H1 (cell line): ENCODE results near the gene IL10. TPM values are rescaled to one million over a fixed set of nuclear protein-coding genes. Genes with fewer than 3 reads are reported as not detected.

Experiments
- CTCF ChIA-PET: fragments of 300-600 bp; sonication (Branson Sonifier 250); formaldehyde crosslinking; loops from one replicate; lab custom pipeline; 2021; ENCODE audit not compliant: partially characterized antibody; lab: Charles Lee
- POLR2A ChIA-PET: fragments of 300-600 bp; sonication (Branson Sonifier 250); formaldehyde crosslinking; loops from one replicate; lab custom pipeline; 2021; ENCODE audit warnings: inconsistent platforms; ENCODE audit not compliant: partially characterized antibody; lab: Charles Lee
- DNase-seq, 2 experiments: peaks; one replicate each; pipeline versions ENCODE4 v3.0.0 to v3.0.0-alpha.2; 2010 to 2022; ENCODE audit warnings: low spot score in 2 of 2, low read depth in 1 of 2, mixed read lengths in 1 of 2
- FAIRE-seq: peaks from 2 replicates; lab custom pipeline; 2011; peaks lifted over from hg19 to GRCh38; lab: Jason Lieb, UNC
- H2AFZ ChIP-seq: 2 replicates; pipeline ENCODE4 v1.8.1; 2012; ENCODE audit warnings: low read length, inconsistent platforms
- H2AK5ac ChIP-seq: 2 replicates; pipeline ENCODE4 v1.6.1; 2013; ENCODE audit warnings: low read depth, low read length
- H2BK120ac ChIP-seq: replicated peaks from 2 replicates; pipeline ENCODE3; 2013; ENCODE audit warnings: low read depth, low read length, inconsistent platforms
- H2BK12ac ChIP-seq: 2 replicates; pipeline ENCODE4 v1.6.1; 2013; ENCODE audit warnings: low read depth, low read length
- H2BK15ac ChIP-seq: 2 replicates; pipeline ENCODE4 v1.6.1; 2013; ENCODE audit warnings: low read length
- H2BK20ac ChIP-seq: 2 replicates; pipeline ENCODE4 v1.6.1; 2013; ENCODE audit warnings: low read length
- H2BK5ac ChIP-seq: 2 replicates; pipeline ENCODE4 v1.6.1; 2013; ENCODE audit warnings: low read depth, low read length
- H3K14ac ChIP-seq: 2 replicates; pipeline ENCODE4 v1.6.1; 2013; ENCODE audit warnings: inconsistent platforms; ENCODE audit not compliant: insufficient read length
- H3K18ac ChIP-seq: 2 replicates; pipeline ENCODE4 v1.6.1; 2013; ENCODE audit warnings: low read length; ENCODE audit errors: extremely low read depth
- H3K23ac ChIP-seq: 2 replicates; pipeline ENCODE4 v1.6.1; 2013; ENCODE audit warnings: inconsistent platforms; ENCODE audit not compliant: insufficient read length
- H3K23me2 ChIP-seq: 2 replicates; pipeline ENCODE4 v1.6.1; 2013; ENCODE audit warnings: low read depth, low read length
- H3K27ac ChIP-seq: 2 replicates; pipeline ENCODE4 v1.6.1; 2011; ENCODE audit warnings: low read depth, low read length, inconsistent platforms
- H3K27me3 ChIP-seq, 4 experiments: replicated peaks in 1 of 4; 1 replicate in 1 of 4; 2 replicates in 3 of 4; pipeline versions ENCODE4 v1.6.1 to v1.8.1; 2011 to 2013; ENCODE audit warnings: low read length in 3 of 4, mild to moderate bottlenecking in 3 of 4, inconsistent platforms in 2 of 4, mixed read lengths in 2 of 4, moderate library complexity in 1 of 4; ENCODE audit not compliant: control insufficient read depth in 3 of 4, insufficient read depth in 3 of 4; ENCODE audit errors: extremely low read depth in 1 of 4
- H3K36me3 ChIP-seq, 4 experiments: 2 replicates each; pipeline versions ENCODE4 v1.6.1 to v1.8.1; 2011 to 2013; ENCODE audit warnings: mild to moderate bottlenecking in 4 of 4, low read length in 3 of 4, moderate library complexity in 2 of 4, control low read depth in 1 of 4, inconsistent platforms in 1 of 4; ENCODE audit not compliant: insufficient read depth in 4 of 4, control insufficient read depth in 2 of 4
- H3K4ac ChIP-seq: replicated peaks from 2 replicates; pipeline ENCODE3; 2013; ENCODE audit warnings: low read length, low read depth, mixed read lengths, inconsistent platforms; ENCODE audit not compliant: insufficient read length
- H3K4me1 ChIP-seq, 4 experiments: replicated peaks in 1 of 4; 1 replicate in 1 of 4; 2 replicates in 3 of 4; pipeline versions ENCODE4 v1.6.1 to v1.8.1; 2011 to 2013; ENCODE audit warnings: low read length in 3 of 4, inconsistent platforms in 2 of 4, mixed read lengths in 1 of 4; ENCODE audit not compliant: insufficient read depth in 4 of 4, control insufficient read depth in 3 of 4
- H3K4me2 ChIP-seq, 2 experiments: 2 replicates each; pipeline versions ENCODE4 v1.6.1 to v1.8.1; 2011 to 2013; ENCODE audit warnings: low read depth in 2 of 2, low read length in 2 of 2, control low read depth in 1 of 2, inconsistent platforms in 1 of 2, mild to moderate bottlenecking in 1 of 2; ENCODE audit not compliant: insufficient read depth in 1 of 2
- H3K4me3 ChIP-seq, 4 experiments: fragments of 200-600, 300-600 bp in 1 of 4; sonication (generic), shearing (Covaris generic), sonication (Bioruptor Twin) in 1 of 4; 2 replicates each; pipeline versions ENCODE4 v1.5.1 to v1.8.1; 2011 to 2016; ENCODE audit warnings: low read length in 4 of 4, low read depth in 3 of 4, control low read depth in 2 of 4, inconsistent platforms in 2 of 4, mild to moderate bottlenecking in 2 of 4, mixed read lengths in 1 of 4, moderate library complexity in 1 of 4; ENCODE audit not compliant: insufficient read depth in 2 of 4; ENCODE audit errors: extremely low read depth in 1 of 4
- H3K56ac ChIP-seq: replicated peaks from 2 replicates; pipeline ENCODE3; 2013; ENCODE audit warnings: low read depth, mild to moderate bottlenecking, mixed read lengths, low read length, inconsistent platforms; ENCODE audit not compliant: insufficient read length
- H3K79me1 ChIP-seq: 2 replicates; pipeline ENCODE4 v1.6.1; 2013; ENCODE audit warnings: low read depth, low read length, control low read depth
- H3K79me2 ChIP-seq, 2 experiments: 2 replicates each; pipeline versions ENCODE4 v1.6.1 to v1.8.1; 2012 to 2013; ENCODE audit warnings: low read length in 2 of 2, mild to moderate bottlenecking in 2 of 2, inconsistent platforms in 1 of 2; ENCODE audit not compliant: insufficient read depth in 2 of 2, control insufficient read depth in 1 of 2
- H3K9ac ChIP-seq, 4 experiments: replicated peaks in 1 of 4; 1 replicate in 1 of 4; 2 replicates in 3 of 4; pipeline versions ENCODE4 v1.6.1 to v1.8.1; 2011 to 2013; ENCODE audit warnings: low read depth in 3 of 4, low read length in 3 of 4, control low read depth in 2 of 4, mild to moderate bottlenecking in 2 of 4, moderate library complexity in 2 of 4, inconsistent platforms in 1 of 4; ENCODE audit errors: extremely low read depth in 1 of 4
- H3K9me3 ChIP-seq, 2 experiments: 2 replicates each; pipeline versions ENCODE4 v1.6.1 to v1.8.1; 2012 to 2013; ENCODE audit warnings: mild to moderate bottlenecking in 2 of 2, moderate library complexity in 2 of 2, control low read depth in 1 of 2, inconsistent platforms in 1 of 2, low read depth in 1 of 2, low read length in 1 of 2, mixed read lengths in 1 of 2; ENCODE audit not compliant: insufficient read depth in 2 of 2
- H4K20me1 ChIP-seq, 2 experiments: replicated peaks in 1 of 2; 2 replicates each; pipeline versions ENCODE3 to v1.8.1; 2011 to 2013; ENCODE audit warnings: inconsistent platforms in 2 of 2, low read length in 2 of 2, mild to moderate bottlenecking in 1 of 2; ENCODE audit not compliant: insufficient read depth in 2 of 2, control insufficient read depth in 1 of 2
- H4K5ac ChIP-seq: 2 replicates; pipeline ENCODE4 v1.6.1; 2013; ENCODE audit warnings: low read length, low read depth, mixed read lengths, inconsistent platforms; ENCODE audit not compliant: insufficient read length
- H4K8ac ChIP-seq: 2 replicates; pipeline ENCODE4 v1.8.0; 2013; ENCODE audit warnings: mild to moderate bottlenecking, moderate library complexity, low read length, inconsistent platforms; ENCODE audit not compliant: insufficient read depth; ENCODE audit errors: extremely low read depth
- H4K91ac ChIP-seq: replicated peaks from 2 replicates; pipeline ENCODE3; 2013; ENCODE audit warnings: low read length, mixed read lengths, inconsistent platforms; ENCODE audit not compliant: insufficient read length
- ASH2L ChIP-seq: fragments of 200-600, 300-600 bp; sonication (generic); IDR thresholded peaks from one replicate; pipeline ENCODE4 v1.7.1; 2017; ENCODE audit warnings: low read length
- ATF2 ChIP-seq: IDR thresholded peaks from 2 replicates; pipeline ENCODE4 v1.6.1; 2012; ENCODE audit warnings: low read length, inconsistent platforms
- EP300 ChIP-seq, 2 experiments: IDR thresholded peaks; 1 replicate in 1 of 2; 2 replicates in 1 of 2; pipeline ENCODE4 v1.6.1; 2011 to 2012; ENCODE audit warnings: low read depth in 2 of 2, low read length in 2 of 2, mild to moderate bottlenecking in 2 of 2, borderline replicate concordance in 1 of 2, inconsistent platforms in 1 of 2, moderate library complexity in 1 of 2
- EZH2 ChIP-seq: fragments of 200-600 bp; sonication (generic); IDR thresholded peaks from 2 replicates; pipeline ENCODE4 v1.7.1; 2012; ENCODE audit warnings: low read depth, mild to moderate bottlenecking, moderate library complexity, low read length, inconsistent platforms; ENCODE audit not compliant: severe bottlenecking
- HDAC2 ChIP-seq, 2 experiments: fragments of 300-600 bp in 1 of 2; sonication (generic) in 1 of 2; IDR thresholded peaks; 2 replicates each; pipeline ENCODE4 v1.6.1; 2011 to 2012; ENCODE audit warnings: low read depth in 2 of 2, low read length in 2 of 2, mild to moderate bottlenecking in 2 of 2, moderate library complexity in 2 of 2, borderline replicate concordance in 1 of 2, inconsistent platforms in 1 of 2
- HDAC6 ChIP-seq: IDR thresholded peaks from one replicate; pipeline ENCODE4 v1.7.1; 2012; ENCODE audit warnings: low read depth, mild to moderate bottlenecking, inconsistent platforms, low read length, moderate library complexity
- JUN ChIP-seq: IDR thresholded peaks from 2 replicates; pipeline ENCODE4 v1.6.1; 2011; ENCODE audit warnings: low read depth, mild to moderate bottlenecking, improper control_type of control experiment, low read length
- NANOG ChIP-seq: IDR thresholded peaks from 2 replicates; pipeline ENCODE4 v1.6.1; 2011; ENCODE audit warnings: low read length, low read depth, mild to moderate bottlenecking, inconsistent platforms; ENCODE audit not compliant: insufficient read depth, poor library complexity, severe bottlenecking
- POLR2A ChIP-seq, 2 experiments: IDR thresholded peaks; 1 replicate in 1 of 2; 2 replicates in 1 of 2; pipeline ENCODE4 v1.6.1; 2011; ENCODE audit warnings: low read depth in 2 of 2, low read length in 2 of 2, mild to moderate bottlenecking in 2 of 2; ENCODE audit errors: control extremely low read depth in 1 of 2
- RXRA ChIP-seq: IDR thresholded peaks from 2 replicates; pipeline ENCODE4 v1.6.1; 2011; ENCODE audit warnings: low read depth, mild to moderate bottlenecking, low read length, moderate library complexity; ENCODE audit not compliant: insufficient read depth
- SP2 ChIP-seq: IDR thresholded peaks from 2 replicates; pipeline ENCODE4 v1.6.1; 2012; ENCODE audit warnings: mild to moderate bottlenecking, low read length, inconsistent platforms
- SUZ12 ChIP-seq: fragments of 200-600 bp; sonication (generic); IDR thresholded peaks from 2 replicates; pipeline ENCODE4 v1.6.1; 2012; ENCODE audit warnings: mild to moderate bottlenecking, inconsistent platforms, low read length, moderate library complexity, mixed read lengths
- WGBS, 2 experiments: shearing (Covaris generic) in 1 of 2; methylation state at CpG; one replicate each; pipeline versions ENCODE4 v1.1.6 to v1.1.7; 2013 to 2015; ENCODE audit warnings: low lambda C conversion rate in 2 of 2, mixed read lengths in 2 of 2, inconsistent platforms in 1 of 2, low coverage in 1 of 2, missing lambda C conversion rate in 1 of 2; ENCODE audit not compliant: insufficient replicate concordance in 2 of 2, insufficient coverage in 1 of 2, insufficient read length in 1 of 2; ENCODE audit errors: extremely low coverage in 1 of 2, missing lambda C conversion rate in 1 of 2; 5-methylcytosine and 5-hydroxymethylcytosine counted together
- polyA plus RNA-seq, 7 experiments: library from polyadenylated mRNA; depleted of rRNA in 3 of 7; stranded (reverse) in 5 of 7; unstranded in 2 of 7; fragments of >200 nt in 5 of 7; fragments of 200-250 nt in 2 of 7; gene quantifications; 1 replicate in 5 of 7; 2 replicates in 1 of 7; 4 replicates in 1 of 7; pipeline versions ENCODE4 v1.2.1 to v1.2.3, GENCODE V29; 2011 to 2013; ENCODE audit warnings: missing spikeins in 2 of 7, mixed read lengths in 2 of 7
- total RNA-seq: library from RNA; stranded (reverse); fragmentation: NEBNext Ultra II Directional; extraction: Animal tissue kit (Norgen Biotek cat#: 25700); gene quantifications from 2 replicates; pipeline ENCODE4 v1.2.1, GENCODE V29; 2021

The IL10 gene
- total and polyA plus RNA-seq, 2 of the 8 experiments (the other 6 are each of a cell fraction or from before 2014, with no cell fraction given), result not detected

DNA sequence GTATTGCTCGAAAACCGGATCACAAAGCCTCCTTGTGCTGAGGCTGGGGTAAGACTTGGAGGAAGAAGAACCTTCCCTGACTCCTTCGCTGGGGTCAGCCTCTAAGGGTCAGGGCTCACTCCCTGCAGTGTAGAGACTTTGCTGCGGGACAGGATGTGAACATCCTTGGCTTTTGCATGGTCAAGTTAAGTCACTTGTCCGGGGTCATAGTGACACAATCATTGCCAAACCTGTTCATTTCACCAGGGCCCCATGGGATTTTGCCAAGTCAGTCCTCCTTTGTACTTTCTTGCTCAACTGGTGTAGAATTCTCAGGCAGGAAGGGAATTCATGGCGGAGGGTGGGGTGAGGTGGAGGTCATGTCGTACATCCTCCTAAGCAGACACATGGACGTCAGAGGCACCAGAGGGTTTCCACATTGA lies 24.7 kb upstream of the IL10 start:
- Histone ChIP-seq H2BK20ac (no peak overlapping the region), H3K23ac (no peak overlapping the region), H3K27me3 (no peaks in the 10 kb centered on the region), H3K4me3 (no peak overlapping the region), H3K4me1 (no peaks in the 10 kb centered on the region), H2BK5ac (no peak overlapping the region), H4K91ac (no peak overlapping the region), H3K9ac (no peak overlapping the region), H2AK5ac (no peak overlapping the region), H2BK120ac (no peak overlapping the region), H4K8ac (no peak overlapping the region), H3K4ac (no peak overlapping the region), H3K4me2 (no peak overlapping the region), H3K56ac (no peak overlapping the region), H3K79me2 (no peaks in the 10 kb centered on the region), H2BK12ac (no peak overlapping the region), H4K5ac (no peak overlapping the region), H2BK15ac (no peak overlapping the region), H4K20me1 (no peaks in the 10 kb centered on the region), H3K36me3 (no peaks in the 10 kb centered on the region), H2AFZ (no peak overlapping the region), H3K9me3 (no peaks in the 10 kb centered on the region), H3K79me1 (no peaks in the 10 kb centered on the region), H3K27ac (no peak overlapping the region), H3K18ac (no peak overlapping the region), H3K23me2 (no peaks in the 10 kb centered on the region), H3K14ac (no peak overlapping the region)
- DNase-seq (no peak), FAIRE-seq (no peak)
- 89% methylated on average over 8 of the region's 8 CpGs; no CpG with 5 or more reads in 1 of the 2 experiments for WGBS, 2 experiments
- CTCF ChIA-PET, result interaction anchor here (0.9 to 5.7 kb wide), 13 partner anchors 10 to 155 kb away, joined by 3 to 43 read pairs (median 5); partner anchors contain the start of gene IL19
- POLR2A ChIA-PET, result no interaction called here
- TF ChIP-seq ATF2 (no peak), JUN (no peak), HDAC6 (no peak), ASH2L (no peak), SUZ12 (no peak), EP300 (IDR thresholded peaks at IDR 0.05; ENCODE audit: borderline replicate concordance in 1 of 2, low read depth in 2 of 2, low read length in 2 of 2) (no peak), RXRA (no peak), NANOG (no peak), SP2 (no peak), POLR2A (IDR thresholded peaks at IDR 0.05; ENCODE audit: control extremely low read depth in 1 of 2, low read depth in 2 of 2, low read length in 2 of 2) (no peak), EZH2 (no peak), HDAC2 (IDR thresholded peaks at IDR 0.05; ENCODE audit: borderline replicate concordance in 1 of 2, low read depth in 2 of 2, low read length in 2 of 2) (no peak)
